ENCODE data around the gene SETX.
A peak's percentile ranks its signal among the peaks of the same experiment; 100 is the strongest.

SETX gene, protein sequence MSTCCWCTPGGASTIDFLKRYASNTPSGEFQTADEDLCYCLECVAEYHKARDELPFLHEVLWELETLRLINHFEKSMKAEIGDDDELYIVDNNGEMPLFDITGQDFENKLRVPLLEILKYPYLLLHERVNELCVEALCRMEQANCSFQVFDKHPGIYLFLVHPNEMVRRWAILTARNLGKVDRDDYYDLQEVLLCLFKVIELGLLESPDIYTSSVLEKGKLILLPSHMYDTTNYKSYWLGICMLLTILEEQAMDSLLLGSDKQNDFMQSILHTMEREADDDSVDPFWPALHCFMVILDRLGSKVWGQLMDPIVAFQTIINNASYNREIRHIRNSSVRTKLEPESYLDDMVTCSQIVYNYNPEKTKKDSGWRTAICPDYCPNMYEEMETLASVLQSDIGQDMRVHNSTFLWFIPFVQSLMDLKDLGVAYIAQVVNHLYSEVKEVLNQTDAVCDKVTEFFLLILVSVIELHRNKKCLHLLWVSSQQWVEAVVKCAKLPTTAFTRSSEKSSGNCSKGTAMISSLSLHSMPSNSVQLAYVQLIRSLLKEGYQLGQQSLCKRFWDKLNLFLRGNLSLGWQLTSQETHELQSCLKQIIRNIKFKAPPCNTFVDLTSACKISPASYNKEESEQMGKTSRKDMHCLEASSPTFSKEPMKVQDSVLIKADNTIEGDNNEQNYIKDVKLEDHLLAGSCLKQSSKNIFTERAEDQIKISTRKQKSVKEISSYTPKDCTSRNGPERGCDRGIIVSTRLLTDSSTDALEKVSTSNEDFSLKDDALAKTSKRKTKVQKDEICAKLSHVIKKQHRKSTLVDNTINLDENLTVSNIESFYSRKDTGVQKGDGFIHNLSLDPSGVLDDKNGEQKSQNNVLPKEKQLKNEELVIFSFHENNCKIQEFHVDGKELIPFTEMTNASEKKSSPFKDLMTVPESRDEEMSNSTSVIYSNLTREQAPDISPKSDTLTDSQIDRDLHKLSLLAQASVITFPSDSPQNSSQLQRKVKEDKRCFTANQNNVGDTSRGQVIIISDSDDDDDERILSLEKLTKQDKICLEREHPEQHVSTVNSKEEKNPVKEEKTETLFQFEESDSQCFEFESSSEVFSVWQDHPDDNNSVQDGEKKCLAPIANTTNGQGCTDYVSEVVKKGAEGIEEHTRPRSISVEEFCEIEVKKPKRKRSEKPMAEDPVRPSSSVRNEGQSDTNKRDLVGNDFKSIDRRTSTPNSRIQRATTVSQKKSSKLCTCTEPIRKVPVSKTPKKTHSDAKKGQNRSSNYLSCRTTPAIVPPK (N-terminal part only)

DNA sequence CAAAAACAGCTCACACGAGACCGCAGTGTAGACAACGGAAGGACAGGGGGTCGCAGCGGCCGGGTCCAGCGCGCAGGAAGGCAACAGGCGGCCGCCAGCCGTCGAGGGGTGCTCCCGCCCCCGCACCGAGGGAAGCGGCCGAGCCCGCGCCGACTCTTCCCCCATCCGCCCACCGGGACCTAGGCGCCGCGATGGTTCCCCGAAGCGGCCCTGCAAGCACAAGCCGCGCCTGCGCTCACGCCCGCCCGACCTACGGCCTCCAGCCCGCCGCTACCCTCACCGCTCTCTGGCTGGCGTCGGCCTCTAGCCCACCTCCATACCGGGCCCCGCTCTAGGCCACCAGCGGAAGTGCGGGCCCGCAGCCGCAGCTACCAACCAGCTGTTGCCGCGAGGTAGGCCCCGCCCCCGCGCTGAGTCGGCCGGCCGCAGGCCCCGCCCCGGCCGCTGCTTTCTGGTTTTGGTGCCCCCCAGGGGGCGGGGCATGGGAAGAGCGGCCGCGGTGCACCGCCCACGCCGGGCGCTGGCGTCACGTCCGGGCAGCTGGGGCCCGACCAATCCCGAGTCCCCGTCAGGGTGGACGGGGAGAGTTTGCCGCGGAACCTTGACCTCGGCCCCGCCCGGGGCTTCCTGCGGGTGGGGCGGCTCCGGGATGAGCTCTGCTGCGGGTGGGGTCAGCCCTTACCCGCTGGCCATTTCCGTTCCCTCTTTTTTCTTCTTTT is at the start of gene SETX:
SETX (minus strand) TSS at position 350 of the 719 bp plus-strand sequence. CDS start 5,558 bp downstream, outside the sequence.
- ChIA-PET CTCF (no interaction called here), POLR2A (interaction anchor here (0.5 to 1.1 kb wide), 10 partner anchors 11 to 120 kb away, joined by 3 to 7 read pairs (median 4); no protein-coding TSS in a partner anchor)
- peak; percentile 99 for DNase-seq (ENCODE audit: extremely low spot score)
- no peak for TF ChIP-seq ELF4 (IDR thresholded peaks at IDR 0.05)
- TF ChIP-seq NFRKB (IDR thresholded peaks at IDR 0.05): no peak
- TF ChIP-seq SUZ12 (IDR thresholded peaks at IDR 0.05): no peak
- peak; percentile 69; the same call in 1 of the 2 replicates for TF ChIP-seq HDGF (IDR thresholded peaks at IDR 0.05; ENCODE audit: borderline replicate concordance)
- TF ChIP-seq TARDBP (IDR thresholded peaks at IDR 0.05): no peak

DNA sequence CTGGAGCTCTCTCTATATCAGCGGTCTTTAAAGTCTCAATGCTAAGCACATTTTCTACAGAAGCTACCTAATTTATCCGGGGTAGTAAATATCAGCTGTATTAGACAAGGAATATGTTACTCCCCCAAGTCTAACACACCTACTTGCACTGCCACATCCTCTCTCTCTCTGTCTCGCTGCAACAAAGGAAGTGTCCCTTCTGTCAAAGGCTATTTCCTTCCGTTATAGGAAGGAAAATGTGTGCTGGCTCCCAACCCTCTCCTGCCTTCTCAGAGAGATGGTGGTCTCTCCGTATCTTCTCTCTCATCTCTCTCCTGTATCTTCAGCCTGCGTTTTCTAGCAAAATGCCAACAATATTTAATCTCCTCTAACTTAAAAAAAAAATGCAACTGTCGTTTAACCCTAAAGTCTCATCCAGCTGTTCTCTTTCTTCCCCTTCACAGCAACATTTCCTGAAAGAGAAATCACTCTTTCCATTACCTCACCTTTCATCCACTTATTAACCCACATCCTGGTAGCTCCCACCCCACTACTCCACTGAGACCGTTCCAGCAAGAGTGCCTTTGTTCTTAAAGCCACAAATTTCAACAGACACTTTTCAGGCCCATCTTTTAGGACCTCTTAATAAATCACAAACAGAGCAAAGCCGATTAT is 49.6 kb upstream of the SETX start:
- ChIA-PET CTCF (no interaction called here), POLR2A (interaction anchor here (1.0 kb wide), 1 partner anchor 50 kb away, joined by 4 read pairs; the partner anchor contains the start of gene SETX)
- TF ChIP-seq L3MBTL2 (conservative IDR thresholded peaks at IDR 0.05) (no peak), ELF4 (IDR thresholded peaks at IDR 0.05) (no peak), SUZ12 (IDR thresholded peaks at IDR 0.05) (no peak), FOXA1 (IDR thresholded peaks at IDR 0.05) (no peak), CTBP1 (IDR thresholded peaks at IDR 0.05; ENCODE audit: borderline replicate concordance) (no peak), LEF1 (IDR thresholded peaks at IDR 0.05; ENCODE audit: borderline replicate concordance) (no peak), FOXK2 (IDR thresholded peaks at IDR 0.05) (no peak)
- TF ChIP-seq, protein P1, sequence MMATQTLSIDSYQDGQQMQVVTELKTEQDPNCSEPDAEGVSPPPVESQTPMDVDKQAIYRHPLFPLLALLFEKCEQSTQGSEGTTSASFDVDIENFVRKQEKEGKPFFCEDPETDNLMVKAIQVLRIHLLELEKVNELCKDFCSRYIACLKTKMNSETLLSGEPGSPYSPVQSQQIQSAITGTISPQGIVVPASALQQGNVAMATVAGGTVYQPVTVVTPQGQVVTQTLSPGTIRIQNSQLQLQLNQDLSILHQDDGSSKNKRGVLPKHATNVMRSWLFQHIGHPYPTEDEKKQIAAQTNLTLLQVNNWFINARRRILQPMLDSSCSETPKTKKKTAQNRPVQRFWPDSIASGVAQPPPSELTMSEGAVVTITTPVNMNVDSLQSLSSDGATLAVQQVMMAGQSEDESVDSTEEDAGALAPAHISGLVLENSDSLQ (IDR thresholded peaks at IDR 0.05): no peak
- no peak for DNase-seq (ENCODE audit: extremely low spot score)

DNA sequence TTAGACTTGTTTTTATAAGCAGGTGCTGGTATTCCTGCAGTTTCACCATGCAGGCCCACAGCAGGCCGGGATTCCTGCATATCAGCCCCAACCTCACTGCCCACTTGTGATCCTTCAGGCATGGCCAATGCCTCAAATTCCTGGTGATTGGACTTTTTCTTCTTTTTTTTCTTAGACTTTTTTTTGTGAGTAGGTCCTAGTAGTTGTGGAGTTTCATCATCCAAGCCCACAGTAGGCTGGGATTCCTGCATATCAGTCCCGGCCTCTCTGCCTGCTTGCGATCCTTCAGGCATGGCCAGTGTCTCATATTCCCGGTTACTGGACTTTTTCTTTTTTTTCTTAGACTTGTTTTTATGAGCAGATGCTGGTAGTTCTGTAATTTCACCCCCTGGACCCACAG is 47.0 kb upstream of the SETX start:
- POLR2A ChIA-PET: no interaction called here
- CTCF ChIA-PET: no interaction called here
- TF ChIP-seq, protein P1 (IDR thresholded peaks at IDR 0.05): no peak
- TF ChIP-seq LEF1 (IDR thresholded peaks at IDR 0.05; ENCODE audit: borderline replicate concordance) (no peak), FOXK2 (IDR thresholded peaks at IDR 0.05) (no peak), BHLHE40 (IDR thresholded peaks at IDR 0.05; ENCODE audit: borderline replicate concordance) (no peak), CTBP1 (IDR thresholded peaks at IDR 0.05; ENCODE audit: borderline replicate concordance) (no peak), FOXM1 (IDR thresholded peaks at IDR 0.05; ENCODE audit: borderline replicate concordance) (no peak), SUZ12 (IDR thresholded peaks at IDR 0.05) (no peak), FOXA1 (IDR thresholded peaks at IDR 0.05) (no peak), ARNT (IDR thresholded peaks at IDR 0.05) (no peak), L3MBTL2 (conservative IDR thresholded peaks at IDR 0.05) (no peak), NFRKB (IDR thresholded peaks at IDR 0.05) (no peak), HDGF (IDR thresholded peaks at IDR 0.05; ENCODE audit: borderline replicate concordance) (no peak), TARDBP (IDR thresholded peaks at IDR 0.05) (no peak), SP1 (IDR thresholded peaks at IDR 0.05) (no peak), ELF4 (IDR thresholded peaks at IDR 0.05) (no peak), ZNF384 (IDR thresholded peaks at IDR 0.05) (no peak)
- no peak for DNase-seq (ENCODE audit: extremely low spot score)

DNA sequence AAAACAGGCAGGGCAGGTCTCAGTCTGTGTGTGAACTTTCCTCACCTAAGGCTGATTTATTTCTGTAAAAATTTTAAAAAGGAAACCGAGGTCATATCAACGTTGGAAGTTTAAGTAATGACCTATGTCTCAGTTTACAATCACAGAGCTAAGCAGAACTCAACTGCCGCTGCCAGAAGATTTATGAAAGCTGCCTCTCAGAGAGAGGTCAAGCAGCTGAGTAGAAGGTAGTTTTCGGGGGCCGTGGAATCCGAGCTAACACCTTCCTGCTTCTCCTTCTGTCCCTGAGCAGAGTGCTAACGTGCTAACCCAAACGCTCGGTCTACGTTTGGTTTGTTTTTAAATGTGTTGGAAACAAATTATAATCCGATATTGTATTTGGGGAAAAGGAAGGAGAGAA is 40.8 kb upstream of the SETX start:
- ChIA-PET POLR2A (no interaction called here), CTCF (no interaction called here)
- no peak for TF ChIP-seq ARNT (IDR thresholded peaks at IDR 0.05)
- TF ChIP-seq, protein P1 (IDR thresholded peaks at IDR 0.05): no peak
- no peak for TF ChIP-seq ELF4 (IDR thresholded peaks at IDR 0.05)
- TF ChIP-seq HDGF (IDR thresholded peaks at IDR 0.05; ENCODE audit: borderline replicate concordance): no peak
- no peak for TF ChIP-seq NFRKB (IDR thresholded peaks at IDR 0.05)
- no peak for TF ChIP-seq BHLHE40 (IDR thresholded peaks at IDR 0.05; ENCODE audit: borderline replicate concordance)
- TF ChIP-seq LEF1 (IDR thresholded peaks at IDR 0.05; ENCODE audit: borderline replicate concordance): no peak
- TF ChIP-seq TARDBP (IDR thresholded peaks at IDR 0.05): no peak
- no peak for TF ChIP-seq ZNF384 (IDR thresholded peaks at IDR 0.05)
- TF ChIP-seq FOXK2 (IDR thresholded peaks at IDR 0.05): no peak
- TF ChIP-seq FOXM1 (IDR thresholded peaks at IDR 0.05; ENCODE audit: borderline replicate concordance): no peak
- no peak for TF ChIP-seq CTBP1 (IDR thresholded peaks at IDR 0.05; ENCODE audit: borderline replicate concordance)
- DNase-seq (ENCODE audit: extremely low spot score): no peak
